Measurements from ENCODE around the gene PARN. TPM values are rescaled to one million over a fixed set of nuclear protein-coding genes. Genes with fewer than 3 reads are reported as not detected.

Gene PARN
- total RNA-seq, 2 donors from 2014 or later, result 29.0 to 31.6 TPM

- no peaks in the 10 kb centered on the region for H3K9me3 ChIP-seq (ENCODE audit: control insufficient read depth, low read length, poor library complexity, severe bottlenecking)
- no peak for ATAC-seq
- Mint-ChIP-seq H3K36me3 (ENCODE audit: low read depth) (no peaks in the 10 kb centered on the region), H3K4me3 (no peak overlapping the region), H3K27me3 (no peaks in the 10 kb centered on the region), H3K4me1 (peaks cover 34% of the 10 kb centered on the region), H3K27ac (no peak overlapping the region)
- no peak for DNase-seq
Observed at GRCh38 chr16:14525596-14525995, 104.5 kb downstream of the PARN start.

- Mint-ChIP-seq H3K4me1 (peaks cover 34% of the 10 kb centered on the region), H3K4me3 (no peak overlapping the region), H3K27me3 (no peaks in the 10 kb centered on the region), H3K36me3 (ENCODE audit: low read depth) (no peaks in the 10 kb centered on the region), H3K27ac (no peak overlapping the region)
- H3K9me3 ChIP-seq (ENCODE audit: control insufficient read depth, low read length, poor library complexity, severe bottlenecking), result no peaks in the 10 kb centered on the region
- DNase-seq, result no peak
- no peak for ATAC-seq
Observed at GRCh38 chr16:14524979-14525378, 105.1 kb downstream of the PARN start.

- H3K4me3 Mint-ChIP-seq, result no peak overlapping the region
- H3K9me3 ChIP-seq (ENCODE audit: control insufficient read depth, low read length, poor library complexity, severe bottlenecking), result no peaks in the 10 kb centered on the region
- H3K36me3 Mint-ChIP-seq (ENCODE audit: low read depth), result no peaks in the 10 kb centered on the region
- peaks cover 34% of the 10 kb centered on the region for H3K4me1 Mint-ChIP-seq
- no peak overlapping the region for H3K27ac Mint-ChIP-seq
- no peaks in the 10 kb centered on the region for H3K27me3 Mint-ChIP-seq
- ATAC-seq (no peak), DNase-seq (no peak)
Observed at GRCh38 chr16:14523632-14524031, 106.4 kb downstream of the PARN start.

GRCh38 chr16:14522671-14523070 is 107.4 kb downstream of the PARN start:
- Mint-ChIP-seq H3K27ac (peak overlapping the region; percentile 67), H3K36me3 (ENCODE audit: low read depth) (no peaks in the 10 kb centered on the region), H3K4me1 (peaks cover 34% of the 10 kb centered on the region), H3K4me3 (no peak overlapping the region), H3K27me3 (no peaks in the 10 kb centered on the region)
- DNase-seq, result no peak
- no peaks in the 10 kb centered on the region for H3K9me3 ChIP-seq (ENCODE audit: control insufficient read depth, low read length, poor library complexity, severe bottlenecking)
- ATAC-seq, result no peak

GRCh38 chr16:14520753-14521152 is 109.3 kb downstream of the PARN start:
- DNase-seq, result no peak
- Mint-ChIP-seq H3K4me3 (no peak overlapping the region), H3K27me3 (no peaks in the 10 kb centered on the region), H3K27ac (peak overlapping the region; percentile 27), H3K36me3 (ENCODE audit: low read depth) (no peaks in the 10 kb centered on the region), H3K4me1 (peaks cover 32% of the 10 kb centered on the region)
- no peak for ATAC-seq
- no peaks in the 10 kb centered on the region for H3K9me3 ChIP-seq (ENCODE audit: control insufficient read depth, low read length, poor library complexity, severe bottlenecking)

- Mint-ChIP-seq H3K4me3 (no peak overlapping the region), H3K27ac (no peak overlapping the region), H3K4me1 (peaks cover 11% of the 10 kb centered on the region), H3K36me3 (ENCODE audit: low read depth) (no peaks in the 10 kb centered on the region), H3K27me3 (no peaks in the 10 kb centered on the region)
- DNase-seq (no peak), ATAC-seq (no peak)
- no peaks in the 10 kb centered on the region for H3K9me3 ChIP-seq (ENCODE audit: control insufficient read depth, low read length, poor library complexity, severe bottlenecking)
Observed at GRCh38 chr16:14514967-14515366, 115.1 kb downstream of the PARN start.

GRCh38 chr16:14513389-14514107 is 116.5 kb downstream of the PARN start:
- Mint-ChIP-seq H3K27ac (no peak overlapping the region), H3K36me3 (ENCODE audit: low read depth) (no peaks in the 10 kb centered on the region), H3K4me3 (no peak overlapping the region), H3K4me1 (peaks cover 6% of the 10 kb centered on the region), H3K27me3 (no peaks in the 10 kb centered on the region)
- ATAC-seq (no peak), DNase-seq (no peak)
- no peaks in the 10 kb centered on the region for H3K9me3 ChIP-seq (ENCODE audit: control insufficient read depth, low read length, poor library complexity, severe bottlenecking)

GRCh38 chr16:14511800-14512135 is 118.3 kb downstream of the PARN start:
- ATAC-seq (no peak), DNase-seq (no peak)
- Mint-ChIP-seq H3K4me3 (no peak overlapping the region), H3K36me3 (ENCODE audit: low read depth) (no peaks in the 10 kb centered on the region), H3K4me1 (peaks cover 6% of the 10 kb centered on the region), H3K27ac (no peak overlapping the region), H3K27me3 (no peaks in the 10 kb centered on the region)
- no peaks in the 10 kb centered on the region for H3K9me3 ChIP-seq (ENCODE audit: control insufficient read depth, low read length, poor library complexity, severe bottlenecking)

GRCh38 chr16:14510939-14511799 is 118.9 kb downstream of the PARN start:
- Mint-ChIP-seq H3K36me3 (ENCODE audit: low read depth) (no peaks in the 10 kb centered on the region), H3K27me3 (no peaks in the 10 kb centered on the region), H3K4me1 (peaks cover 6% of the 10 kb centered on the region), H3K27ac (peak overlapping the region; percentile 49), H3K4me3 (no peak overlapping the region)
- no peak for DNase-seq
- H3K9me3 ChIP-seq (ENCODE audit: control insufficient read depth, low read length, poor library complexity, severe bottlenecking), result no peaks in the 10 kb centered on the region
- ATAC-seq, result no peak

- H3K9me3 ChIP-seq (ENCODE audit: control insufficient read depth, low read length, poor library complexity, severe bottlenecking), result no peaks in the 10 kb centered on the region
- Mint-ChIP-seq H3K4me3 (no peak overlapping the region), H3K27ac (peak overlapping the region; percentile 49), H3K27me3 (no peaks in the 10 kb centered on the region), H3K4me1 (peaks cover 8% of the 10 kb centered on the region), H3K36me3 (ENCODE audit: low read depth) (no peaks in the 10 kb centered on the region)
- DNase-seq (no peak), ATAC-seq (no peak)
Observed at GRCh38 chr16:14510581-14510938, 119.5 kb downstream of the PARN start.

- Mint-ChIP-seq H3K4me1 (peaks cover 12% of the 10 kb centered on the region), H3K4me3 (no peak overlapping the region), H3K27me3 (no peaks in the 10 kb centered on the region), H3K36me3 (ENCODE audit: low read depth) (no peaks in the 10 kb centered on the region), H3K27ac (no peak overlapping the region)
- no peak for ATAC-seq
- no peak for DNase-seq
- no peaks in the 10 kb centered on the region for H3K9me3 ChIP-seq (ENCODE audit: control insufficient read depth, low read length, poor library complexity, severe bottlenecking)
Observed at GRCh38 chr16:14509675-14510132, 120.4 kb downstream of the PARN start.

- Mint-ChIP-seq H3K27ac (no peak overlapping the region), H3K4me3 (no peak overlapping the region)
Observed at GRCh38 chr16:14509055-14509454, 121.0 kb downstream of the PARN start.

GRCh38 chr16:14505846-14506245 is 124.2 kb downstream of the PARN start:
- Mint-ChIP-seq H3K27ac (peak overlapping the region; percentile 24), H3K4me3 (no peak overlapping the region), H3K36me3 (ENCODE audit: low read depth) (no peaks in the 10 kb centered on the region), H3K27me3 (no peaks in the 10 kb centered on the region), H3K4me1 (peaks cover 10% of the 10 kb centered on the region)
- no peak for DNase-seq
- ATAC-seq, result no peak
- no peaks in the 10 kb centered on the region for H3K9me3 ChIP-seq (ENCODE audit: control insufficient read depth, low read length, poor library complexity, severe bottlenecking)

More at GRCh38 chr16:14509055-14509454, 121.0 kb downstream of the PARN start:
- H3K4me1 Mint-ChIP-seq, result peaks cover 13% of the 10 kb centered on the region
- no peaks in the 10 kb centered on the region for H3K27me3 Mint-ChIP-seq
- DNase-seq (no peak), ATAC-seq (no peak)
- H3K9me3 ChIP-seq (ENCODE audit: control insufficient read depth, low read length, poor library complexity, severe bottlenecking), result no peaks in the 10 kb centered on the region
- no peaks in the 10 kb centered on the region for H3K36me3 Mint-ChIP-seq (ENCODE audit: low read depth)

Data from T-helper 17 cell (primary cell).